Stimulated activated CD8-positive, alpha-beta memory T cell treated with anti-CD3 and anti-CD28 coated beads, Interleukin-4, amount 100 ng/mL, for 48 hours (primary cell): ENCODE data around the gene C22orf39.
"Not testable (repeated sequence)": the region's sequence is repeated elsewhere in the genome, so short reads cannot be mapped to it uniquely, and the experiment has no call there.

Experiments
- DNase-seq: peaks from one replicate; pipeline ENCODE4 v3.0.0-alpha.2; 2020

The C22orf39 gene

DNA sequence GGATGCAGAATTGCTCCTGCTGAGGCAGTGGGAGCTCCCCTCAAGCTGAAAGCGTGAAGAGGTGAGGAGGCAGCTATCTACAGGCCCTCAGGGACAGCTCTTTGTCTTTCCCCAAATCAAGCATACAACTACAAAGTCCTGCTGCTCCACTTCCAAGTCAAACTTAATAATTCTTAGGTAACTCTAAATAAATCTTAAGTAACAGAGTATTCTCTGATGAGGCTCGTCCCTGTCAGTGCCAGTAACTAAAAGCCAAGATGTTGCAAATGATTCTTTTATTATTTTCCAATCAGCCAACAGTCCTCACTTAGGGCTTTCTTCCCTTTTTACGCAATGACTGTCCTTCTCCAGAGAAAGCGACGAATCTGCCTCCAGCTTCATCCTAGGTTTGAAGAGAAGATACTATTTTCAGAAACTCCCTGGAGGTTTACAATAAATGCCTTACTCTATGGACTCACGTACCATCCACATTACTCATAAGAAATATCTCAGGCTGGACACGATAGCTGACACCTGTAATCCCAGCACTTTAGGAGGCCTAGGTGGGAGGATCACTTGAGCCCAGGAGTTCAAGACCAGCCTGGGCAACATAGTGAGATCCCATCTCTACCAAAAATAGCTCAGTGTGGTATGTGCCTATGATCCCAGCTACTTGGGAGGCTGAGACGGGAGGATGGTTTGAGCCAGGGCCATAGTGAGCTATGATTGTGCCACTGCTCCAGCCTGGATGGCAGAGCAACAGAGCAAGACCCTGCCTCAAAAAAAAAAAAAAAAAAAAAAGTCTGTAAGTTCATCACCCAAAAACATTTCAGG is 3.1 kb upstream of the C22orf39 start:
- no peak for DNase-seq

DNA sequence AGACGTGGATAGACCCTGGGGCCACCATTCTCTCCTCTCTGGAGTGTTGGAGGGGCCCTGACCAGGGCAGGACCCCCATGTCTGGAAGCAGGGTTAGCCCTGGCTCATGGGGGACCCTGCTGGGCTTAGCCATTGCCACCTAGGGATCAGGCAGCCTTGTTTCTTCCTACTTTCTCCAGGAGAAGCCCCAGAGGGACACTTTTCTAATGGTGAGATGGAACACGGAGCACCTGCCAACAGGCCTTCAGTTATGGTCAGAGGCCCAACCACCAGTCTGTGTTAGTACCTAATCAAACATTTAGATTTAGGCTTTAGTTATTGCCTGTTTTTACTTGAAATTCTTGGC is 1.9 kb upstream of the C22orf39 start:
- DNase-seq, result no peak

DNA sequence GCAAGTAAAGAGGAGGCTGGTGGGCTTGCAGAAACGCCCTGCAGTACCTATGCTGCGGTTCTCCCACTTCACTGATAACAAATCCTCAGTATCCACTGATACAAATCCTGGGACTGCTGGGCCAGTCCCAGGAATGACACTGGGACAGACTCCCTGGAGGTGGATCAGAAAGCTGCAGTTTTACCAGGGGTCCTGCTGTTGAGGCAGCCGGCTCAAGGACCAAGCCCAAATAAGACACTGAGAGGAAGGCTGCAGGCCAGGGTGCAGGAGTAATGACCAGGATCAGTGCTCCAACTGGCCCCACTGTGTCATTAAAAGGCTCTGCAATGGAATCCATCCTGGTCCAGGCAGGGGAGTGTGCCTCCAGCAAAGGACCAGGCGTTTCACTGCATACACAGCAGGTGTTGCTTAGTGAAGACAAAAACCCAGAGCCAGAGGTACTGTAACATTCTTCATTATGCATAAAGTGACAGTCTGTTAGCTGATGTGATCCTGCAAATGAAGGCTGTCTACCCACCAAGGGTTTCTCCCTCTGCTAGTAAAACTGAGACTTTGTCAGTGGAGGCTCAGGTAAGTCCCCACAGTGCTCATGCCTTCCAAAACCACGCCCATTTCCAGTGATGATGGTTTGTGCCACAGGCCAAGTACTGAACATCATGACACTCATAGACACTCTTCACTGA is 1.4 kb upstream of the C22orf39 start:
- DNase-seq, result peak; percentile 69

DNA sequence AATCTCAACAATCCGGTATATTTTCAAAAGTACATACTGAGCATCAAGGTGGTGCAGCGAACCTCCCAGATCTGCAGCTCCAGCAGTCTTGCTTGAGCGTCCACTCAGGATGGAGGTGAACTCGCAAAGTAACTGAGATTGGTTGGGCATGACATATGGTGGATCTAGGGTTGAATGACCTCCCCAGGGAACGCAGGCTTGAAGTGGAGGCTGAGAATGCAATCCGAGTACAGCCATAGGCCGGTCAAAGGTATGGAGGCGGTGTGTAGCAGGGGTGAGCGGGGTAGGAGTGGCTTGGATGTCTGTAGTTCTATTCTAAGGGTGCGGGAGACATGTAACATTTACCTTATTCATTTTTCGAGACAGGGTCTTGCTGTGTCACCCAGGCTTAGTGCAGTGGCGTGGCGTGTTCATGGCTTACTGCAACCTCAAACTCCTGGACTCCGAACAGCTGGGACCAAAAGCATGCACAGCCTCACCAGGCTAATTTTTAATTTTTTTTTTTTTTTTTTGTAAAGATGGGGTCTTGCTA is 631 bp upstream of the C22orf39 start:
- peak; percentile 50 for DNase-seq

DNA sequence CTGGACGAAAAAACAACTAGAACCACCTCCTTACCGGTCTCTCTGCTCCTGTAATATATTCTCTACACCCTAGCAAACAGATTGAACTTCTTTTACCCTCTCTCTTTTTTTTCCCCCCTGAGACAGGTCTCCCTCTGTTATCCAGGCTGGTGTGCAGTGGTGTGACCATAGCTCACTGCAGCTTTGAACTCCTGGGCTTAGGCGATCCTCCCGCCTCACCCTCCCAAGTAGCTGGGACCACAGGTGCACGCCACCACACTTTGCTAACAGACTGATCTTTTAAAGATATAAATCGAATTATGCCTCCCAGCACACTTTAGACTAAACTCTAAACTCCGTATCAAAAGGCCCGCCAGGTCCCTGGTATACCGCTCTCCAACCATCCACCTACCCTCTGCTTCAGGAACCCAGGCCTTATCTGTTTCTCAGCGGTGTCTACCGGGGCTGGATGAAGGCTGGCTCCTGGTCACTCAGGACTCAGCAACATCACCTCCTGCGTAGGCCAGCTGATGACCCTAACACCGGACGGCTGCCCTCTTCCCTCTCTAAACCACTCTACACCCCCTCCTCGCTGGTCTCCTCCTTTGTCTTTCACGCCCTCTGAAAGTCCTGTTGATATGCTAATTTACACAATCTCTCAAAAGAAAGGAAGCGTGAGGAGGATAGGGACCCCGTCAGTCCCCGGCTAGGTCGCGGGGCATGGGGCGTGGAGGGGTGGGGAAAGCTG is 745 bp downstream of the C22orf39 start:
- DNase-seq, result no peak

DNA sequence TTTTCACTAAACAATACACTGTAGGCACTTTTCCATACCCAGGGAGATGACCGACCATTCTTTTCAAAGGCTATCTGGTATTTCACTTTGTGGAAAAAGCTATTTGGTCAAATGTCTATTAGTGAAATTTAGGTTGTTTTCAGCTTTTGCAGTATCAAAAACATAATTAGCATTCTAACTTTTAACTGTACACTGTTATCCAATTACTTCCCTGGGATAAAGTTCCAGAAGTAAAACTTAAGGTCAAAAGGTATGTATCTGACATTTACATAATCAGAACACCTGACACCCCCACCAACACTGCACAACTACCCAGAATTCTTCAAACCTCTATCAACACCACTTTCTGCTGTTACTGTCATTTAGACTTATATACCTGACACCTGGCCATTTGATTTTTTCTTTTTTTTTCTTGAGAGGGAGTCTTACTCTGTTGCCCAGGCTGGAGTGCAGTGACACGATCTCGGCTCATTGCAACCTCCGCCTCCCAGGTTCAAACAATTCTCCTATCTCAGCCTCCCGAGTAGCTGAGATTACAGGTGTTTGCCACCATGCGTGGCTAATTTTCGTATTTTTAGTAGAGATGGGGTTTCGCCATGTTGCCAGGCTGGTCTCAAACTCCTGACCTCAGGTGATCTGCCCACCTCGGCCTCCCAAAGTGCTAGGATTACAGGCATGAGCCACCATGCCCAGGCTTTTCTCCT is 2.1 kb downstream of the C22orf39 start:
- not testable (repeated sequence) for DNase-seq

DNA sequence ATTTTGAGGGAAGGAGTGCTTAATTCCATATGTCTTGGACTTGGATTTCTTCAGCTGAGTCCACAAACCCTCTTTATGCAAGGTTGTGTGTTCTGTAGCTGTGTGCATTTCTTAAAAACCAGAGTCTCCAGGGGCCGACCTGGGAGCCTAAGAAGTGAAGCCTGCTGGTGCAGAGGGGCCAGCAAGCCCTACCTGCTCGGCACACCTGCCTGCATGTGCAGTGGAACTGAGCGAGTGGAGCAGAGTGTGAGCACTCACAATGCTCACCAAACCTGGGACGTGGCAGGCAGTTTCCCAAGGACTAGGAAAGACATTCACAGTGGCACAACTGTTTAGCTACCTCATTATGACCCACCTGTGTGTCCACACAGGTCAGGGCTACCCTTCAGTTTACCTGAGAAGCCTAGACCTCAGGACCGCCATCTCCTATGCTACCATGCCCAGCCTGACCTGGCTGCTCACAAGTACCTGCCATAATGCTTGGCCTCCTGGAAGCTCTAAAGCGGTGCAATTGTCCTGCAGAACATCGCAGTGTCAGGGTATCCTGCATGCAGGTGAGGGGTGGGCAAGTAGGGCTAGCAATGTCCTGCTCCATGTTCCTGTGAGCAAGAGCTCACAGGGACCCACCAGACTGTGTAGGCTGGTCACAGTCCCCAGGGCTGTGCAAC is 3.8 kb downstream of the C22orf39 start:
- no peak for DNase-seq

DNA sequence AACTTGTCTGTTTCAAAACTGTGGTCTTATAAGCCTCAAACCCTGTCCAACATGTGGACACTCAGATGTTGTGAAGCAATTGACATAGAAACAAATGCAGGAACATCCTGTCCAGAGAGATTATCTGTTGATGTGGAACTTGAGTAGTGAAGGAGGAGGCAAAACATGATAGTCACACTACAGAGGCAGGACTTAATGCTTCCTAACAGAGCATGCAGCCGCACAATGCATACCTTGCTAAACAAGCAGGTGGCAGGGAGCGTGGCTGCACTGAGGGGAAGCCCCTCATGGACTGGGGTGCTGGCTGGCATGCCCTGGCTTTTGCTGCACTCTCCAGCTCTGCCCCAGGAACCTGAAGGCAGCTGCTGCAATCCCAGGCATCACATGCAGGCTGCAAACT is 5.3 kb downstream of the C22orf39 start:
- DNase-seq, result no peak

DNA sequence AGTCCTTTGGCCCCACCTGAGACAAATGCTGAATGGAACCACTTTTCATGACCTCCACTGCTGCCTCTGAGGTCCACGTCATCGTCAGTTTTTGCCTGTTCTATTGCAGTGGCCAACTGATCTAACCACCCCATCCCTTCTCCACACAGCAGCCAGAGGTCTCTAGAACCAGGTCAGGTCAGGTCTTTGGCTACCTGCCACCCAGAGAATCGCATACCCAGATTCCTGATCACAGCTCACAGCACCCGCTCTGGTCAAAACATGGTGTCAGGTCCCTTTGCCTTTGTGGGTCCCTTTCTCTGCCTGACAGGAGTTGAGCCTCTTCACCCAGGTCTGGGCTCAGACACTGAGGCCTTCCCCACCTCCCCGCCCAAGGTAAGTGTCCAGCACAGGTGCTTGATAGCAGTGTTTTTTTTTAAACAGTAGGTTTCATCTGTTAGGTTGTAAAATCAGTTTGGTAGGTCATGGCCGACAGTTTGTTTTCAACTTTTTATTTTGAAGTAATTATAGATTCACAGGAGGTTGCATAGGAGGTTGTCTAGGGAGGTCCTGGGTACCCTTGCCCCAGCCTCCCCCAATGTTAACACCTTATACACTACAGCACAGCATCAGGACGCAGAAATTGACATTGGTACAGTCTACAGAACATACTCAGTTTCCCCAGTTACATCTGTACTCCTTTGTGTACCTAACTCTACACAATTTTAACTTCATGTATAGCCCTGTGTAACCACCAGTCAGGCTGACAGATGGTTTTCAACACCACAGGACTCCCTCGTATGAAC is 6.9 kb downstream of the C22orf39 start:
- DNase-seq, result no peak

DNA sequence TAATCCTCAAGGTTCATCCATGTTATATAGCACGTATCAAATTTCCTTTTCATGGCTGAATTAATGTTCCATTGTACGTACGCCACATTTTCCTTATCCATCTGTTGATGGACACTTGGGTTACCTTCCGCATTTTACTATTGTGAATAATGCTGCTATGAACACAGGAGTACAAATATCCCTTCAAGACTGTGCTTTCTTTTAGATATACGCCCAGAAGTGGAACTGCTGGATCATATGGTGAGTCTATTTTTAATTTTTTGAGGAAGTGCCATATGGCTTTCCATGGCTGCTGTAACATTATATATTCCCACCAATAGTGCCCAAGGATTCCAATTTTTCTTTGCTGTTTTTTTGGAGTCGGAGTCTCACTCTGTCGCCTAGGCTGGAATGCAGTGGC is 9.2 kb downstream of the C22orf39 start:
- no peak for DNase-seq

DNA sequence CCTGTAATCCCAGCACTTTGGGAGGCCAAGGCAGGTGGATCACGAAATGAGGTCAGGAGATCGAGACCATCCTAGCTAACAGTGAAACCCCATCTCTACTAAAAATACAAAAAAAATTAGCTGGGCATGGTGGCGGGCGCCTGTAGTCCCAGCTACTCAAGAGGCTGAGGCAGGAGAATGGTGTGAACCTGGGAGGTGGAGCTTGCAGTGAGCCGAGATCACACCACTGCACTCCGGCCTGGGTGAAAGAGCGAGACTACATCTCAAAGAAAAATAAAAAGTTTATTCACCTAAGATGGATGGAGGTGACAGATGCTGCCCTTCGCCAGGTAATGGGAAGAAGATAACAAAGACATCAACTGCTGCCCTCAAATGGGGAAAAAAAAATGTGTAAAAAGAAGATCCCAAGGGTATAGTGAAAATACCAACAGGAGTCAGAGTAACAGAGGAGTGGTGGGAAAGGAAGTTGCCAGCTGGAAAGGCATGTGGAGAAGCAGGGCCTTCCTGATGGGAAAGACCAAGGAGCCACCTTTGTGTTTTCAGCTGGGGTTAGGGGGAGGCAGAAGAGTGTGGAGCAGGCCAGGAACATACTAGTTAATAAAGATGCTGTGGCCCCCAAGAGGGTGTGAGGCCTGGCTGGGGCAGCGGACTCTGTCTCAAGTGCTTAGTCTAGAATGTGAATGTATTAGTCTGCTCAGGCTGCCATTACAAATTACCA is 10.9 kb downstream of the C22orf39 start:
- not testable (repeated sequence) for DNase-seq

DNA sequence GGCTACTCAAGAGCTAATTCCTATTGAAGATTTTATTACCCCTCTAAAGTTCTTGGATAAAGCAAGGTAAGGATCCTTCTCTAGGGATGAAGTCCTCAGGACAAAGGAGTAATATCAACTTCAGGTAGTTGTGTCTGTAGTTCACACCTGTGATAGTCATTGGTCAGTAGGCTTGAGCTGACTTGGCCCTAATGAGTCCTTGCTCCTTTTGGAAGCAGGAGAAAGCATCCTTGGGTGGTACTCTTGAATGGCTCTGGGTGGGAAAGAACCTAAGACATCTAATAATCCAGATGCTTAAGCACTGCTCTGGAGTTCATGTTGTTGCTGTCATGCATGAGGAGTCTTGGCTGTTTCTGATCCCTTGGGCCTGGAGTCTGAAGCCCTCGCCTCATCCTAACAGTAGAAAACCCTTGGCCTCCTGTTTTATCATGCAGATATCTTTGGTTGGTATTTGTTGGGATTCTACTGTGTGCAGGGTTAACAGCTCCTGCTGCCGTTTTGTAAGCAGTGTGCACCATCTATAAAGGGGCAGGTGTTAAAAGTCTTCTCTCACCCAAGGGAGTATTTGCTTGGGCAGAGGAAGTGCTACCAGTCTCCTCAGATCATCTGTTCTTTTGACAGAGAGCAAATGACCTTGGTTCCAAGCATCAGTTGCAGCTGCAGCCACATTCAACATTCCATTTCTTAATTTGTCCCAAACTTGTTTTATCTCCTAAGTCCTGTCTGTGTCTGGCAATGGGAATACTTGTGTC is 12.5 kb downstream of the C22orf39 start:
- DNase-seq, result no peak

DNA sequence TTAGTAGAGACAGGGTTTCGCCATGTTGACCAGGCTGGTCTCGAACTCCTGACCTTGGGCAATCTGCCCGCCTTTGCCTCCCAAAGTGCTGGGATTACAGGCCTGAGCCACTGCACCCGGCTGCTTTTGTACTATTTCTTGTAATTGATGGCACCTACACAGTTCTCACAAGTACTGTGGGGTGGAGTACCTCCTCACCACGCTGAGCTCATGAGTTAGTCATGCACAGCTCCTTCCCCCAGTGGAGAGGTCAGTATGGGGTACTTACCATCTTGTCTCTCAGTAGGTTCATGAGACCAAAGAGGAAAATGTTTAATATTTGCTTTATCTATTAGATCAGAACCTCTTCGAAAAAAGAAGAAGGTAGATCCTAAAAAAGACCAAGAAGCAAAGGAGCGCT is 13.1 kb downstream of the C22orf39 start:
- peak; percentile 36 for DNase-seq

DNA sequence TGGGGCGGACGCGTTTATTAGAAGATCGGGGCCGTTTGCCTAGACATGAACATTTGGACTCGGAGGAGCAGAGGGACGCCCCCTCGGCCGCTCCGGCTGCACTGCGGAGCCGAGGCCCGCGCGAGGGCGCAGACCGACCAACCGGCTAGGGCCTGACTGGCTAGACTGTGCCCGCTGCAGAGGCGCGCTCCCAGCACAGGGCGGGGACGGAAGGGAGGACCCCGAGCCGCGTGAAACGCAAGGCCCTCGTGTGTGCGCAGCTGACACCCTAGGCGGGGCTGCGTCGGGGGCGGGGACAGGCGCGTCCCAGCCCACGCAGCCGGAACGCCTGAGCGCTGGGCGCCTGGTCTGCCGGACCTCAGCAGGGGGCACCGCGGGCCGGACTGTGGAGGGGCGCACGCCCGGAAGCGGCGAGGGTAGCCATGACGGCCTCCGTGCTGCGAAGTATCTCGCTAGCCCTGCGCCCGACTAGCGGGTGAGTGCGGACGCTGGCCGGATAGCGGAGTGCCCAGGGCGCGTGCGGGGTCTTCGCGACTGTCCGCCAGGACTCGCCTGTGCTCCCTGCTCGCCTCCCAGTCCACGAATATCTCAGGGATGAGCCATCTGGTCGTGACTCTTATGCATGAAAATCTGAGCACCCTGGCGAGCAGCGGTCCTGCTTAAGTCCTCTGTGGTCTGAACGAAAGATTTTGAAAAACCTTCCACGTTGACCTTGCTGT is 15.2 kb downstream of the C22orf39 start, which contains the start of gene MRPL40:
MRPL40 (plus strand) TSS at position 413 of the 719 bp plus-strand sequence; CDS start at position 423, 10 bp downstream.
- peak; percentile 93 for DNase-seq

DNA sequence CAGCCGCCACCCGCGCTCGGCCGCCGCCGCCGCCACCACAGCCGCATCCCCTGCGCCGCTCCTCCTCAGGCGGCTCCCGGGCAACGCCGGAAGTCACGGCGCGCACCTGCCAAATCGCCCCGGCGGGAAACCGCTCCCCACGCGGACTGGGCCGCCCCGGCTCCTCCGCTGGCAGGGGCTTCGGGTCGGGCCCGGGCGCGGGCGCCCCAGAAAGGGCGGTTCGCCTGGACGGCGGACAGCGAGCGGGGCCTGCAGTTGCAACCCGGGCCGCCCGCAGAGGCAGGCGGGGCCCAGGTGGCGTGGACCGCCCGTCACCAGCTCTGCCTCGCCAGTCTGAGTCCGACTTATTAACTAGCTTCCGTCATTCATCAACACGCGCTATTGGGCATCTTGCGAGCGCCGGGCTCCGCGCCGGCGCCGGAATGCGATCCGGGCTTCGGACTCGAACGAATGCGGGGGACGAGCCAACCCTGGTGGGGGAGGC is 15.8 kb downstream of the C22orf39 start, which contains the start of gene HIRA:
HIRA (minus strand) TSS at position 85 of the 484 bp plus-strand sequence. CDS start 257 bp downstream, outside the sequence.
- peak; percentile 94 for DNase-seq

DNA sequence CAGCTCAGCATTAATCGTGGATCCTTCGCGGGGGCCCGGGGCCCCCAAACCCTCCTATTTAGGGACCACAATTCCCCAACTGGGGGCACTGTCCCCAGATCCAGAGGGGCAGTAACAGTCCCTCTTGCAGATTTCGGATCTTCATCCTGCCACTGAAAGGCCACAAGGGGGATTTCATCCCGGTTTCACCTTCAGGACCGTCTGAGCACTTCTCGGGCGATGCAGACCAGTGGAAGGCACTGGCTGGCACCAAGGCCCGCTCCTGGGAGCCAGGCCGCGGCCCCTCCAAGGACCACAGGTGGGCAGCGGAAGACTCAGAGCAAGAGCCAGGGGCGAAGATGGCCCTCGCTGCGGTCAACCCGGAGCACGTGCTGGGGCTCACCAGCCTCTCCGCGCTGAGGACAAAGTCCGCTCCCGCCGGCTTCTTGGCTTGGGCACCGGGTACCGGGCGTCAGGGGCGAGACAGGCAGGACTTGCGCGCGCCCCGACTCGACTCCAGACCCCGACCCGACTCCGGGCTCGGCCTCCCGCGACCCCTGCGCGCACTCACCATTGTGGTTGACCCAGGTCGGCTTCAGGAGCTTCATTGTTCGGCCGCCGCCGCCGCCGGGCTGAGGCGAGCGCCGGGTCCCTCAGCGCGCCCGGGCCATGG is 16.5 kb downstream of the C22orf39 start:
- DNase-seq, result peak; percentile 49

DNA sequence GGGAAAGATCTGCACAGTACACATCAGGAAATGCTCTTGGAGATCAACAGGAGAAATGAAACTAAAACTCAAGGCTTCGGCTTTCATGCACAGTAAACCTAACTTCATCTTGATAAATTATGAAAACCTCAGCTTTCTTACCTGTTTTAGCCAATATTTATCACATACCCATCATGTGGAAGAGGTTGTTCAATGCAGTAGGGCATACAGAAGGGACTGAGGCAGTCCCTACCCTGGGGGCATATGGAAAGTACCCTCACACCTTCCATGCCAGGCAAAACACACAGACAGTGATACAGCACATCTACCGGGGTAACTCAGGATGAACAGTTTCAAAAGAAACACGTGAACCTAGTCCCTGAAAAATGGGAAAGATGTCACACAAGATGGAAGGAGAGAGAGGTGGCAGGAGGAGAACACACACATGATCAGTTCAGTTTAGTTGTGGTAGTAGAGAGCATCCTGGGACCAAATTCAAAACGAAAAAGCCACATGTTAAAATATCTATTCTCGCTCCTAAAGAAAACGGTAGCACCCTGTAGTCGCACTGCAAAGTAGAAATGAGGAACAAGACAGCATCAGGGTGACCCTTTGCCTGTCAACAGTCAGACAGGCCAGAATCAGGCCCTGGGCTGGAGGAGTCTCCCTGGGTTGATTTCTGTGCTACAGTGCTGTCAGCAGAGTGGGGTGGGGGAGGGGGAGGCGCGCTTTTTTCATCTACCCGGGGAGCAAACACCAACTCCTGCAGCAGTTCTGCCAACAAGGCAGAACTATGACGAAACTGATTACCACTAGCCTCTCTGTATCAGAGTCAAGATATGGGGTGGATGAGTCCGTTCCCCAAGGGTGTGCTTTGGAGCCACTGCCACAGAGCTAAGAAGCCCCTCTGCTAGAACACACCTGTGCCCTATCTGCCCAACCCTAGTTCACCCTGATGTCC is 17.3 kb downstream of the C22orf39 start:
- peak; percentile 59 for DNase-seq
